Right lobe of liver (tissue), 4 donors: ENCODE measurements around the gene TPD52L2.

ENCODE experiments used
- CTCF ChIP-seq, 4 donors: fragments of 200-600 bp in 3 of 4; fragments of 450-650 bp in 1 of 4; IDR thresholded peaks; one replicate each; pipeline versions ENCODE4 v1.5.1 to v1.8.0; 2016 to 2022; ENCODE audit warnings: antibody characterized with exemption in 4 of 4, mild to moderate bottlenecking in 2 of 4
- POLR2A ChIP-seq: fragments of 450-650 bp; IDR thresholded peaks from one replicate; pipeline ENCODE4 v1.6.1; 2017; ENCODE audit warnings: antibody characterized with exemption, mild to moderate bottlenecking
- donor health status: DM: no; HTN: no; CAD: no.
- donor health status: DM: no; HTN: no; CAD: no.
- donor health status: DM: no; HTN: yes; CAD: no.

GRCh38 chr20:63893999-63894357, 28.9 kb downstream of the TPD52L2 start:
- TF ChIP-seq POLR2A, result no peak
- no peak for TF ChIP-seq CTCF (IDR thresholded peaks at IDR 0.05)
